Activated naive CD4-positive, alpha-beta T cell treated with anti-CD3 and anti-CD28 coated beads, Interleukin-2, amount 10 ng/mL, durations not matched to agents 7 days and 5 days (primary cell): Measurements from ENCODE around the gene RGS11.
"Not testable (repeated sequence)": the region's sequence is repeated elsewhere in the genome, so short reads cannot be mapped to it uniquely, and the experiment has no call there.

Experiments used
- CTCF ChIA-PET: fragments of 350-600 bp; sonication (Branson Sonifier 250); formaldehyde crosslinking; loops from one replicate; lab custom pipeline; 2021; ENCODE audit warnings: antibody characterized with exemption; lab: Charles Lee
- DNase-seq: peaks from one replicate; pipeline ENCODE4 v3.0.0-alpha.2; 2020
- H3K27ac Mint-ChIP-seq: one replicate; pipeline ENCODE4 v1.8.0; 2021; ENCODE audit warnings: mild to moderate bottlenecking, moderate library complexity, mixed read lengths
- H3K27me3 Mint-ChIP-seq: one replicate; pipeline ENCODE4 v1.8.0; 2021; ENCODE audit warnings: mild to moderate bottlenecking, mixed read lengths
- H3K36me3 Mint-ChIP-seq: one replicate; pipeline ENCODE4 v1.8.0; 2021; ENCODE audit warnings: mixed read lengths
- H3K4me1 Mint-ChIP-seq: one replicate; pipeline ENCODE4 v1.8.0; 2021; ENCODE audit warnings: mixed read lengths
- H3K4me3 Mint-ChIP-seq: one replicate; pipeline ENCODE4 v1.8.0; 2021; ENCODE audit warnings: mild to moderate bottlenecking, moderate library complexity, mixed read lengths
- H3K9me3 Mint-ChIP-seq: one replicate; pipeline ENCODE4 v1.8.0; 2021; ENCODE audit warnings: mixed read lengths

Gene RGS11

GRCh38 chr16:265711-266110 is 10.0 kb downstream of the RGS11 start:
- Mint-ChIP-seq H3K4me3 (no peak overlapping the region), H3K9me3 (peaks cover 8% of the 10 kb centered on the region), H3K27me3 (peaks cover 7% of the 10 kb centered on the region), H3K4me1 (no peaks in the 10 kb centered on the region), H3K36me3 (peaks cover 2% of the 10 kb centered on the region), H3K27ac (no peak overlapping the region)
- CTCF ChIA-PET, result no interaction called here
- no peak for DNase-seq

GRCh38 chr16:265002-265529 is 10.7 kb downstream of the RGS11 start:
- Mint-ChIP-seq H3K27ac (no peak overlapping the region), H3K9me3 (peaks cover 8% of the 10 kb centered on the region), H3K4me3 (no peak overlapping the region), H3K36me3 (peaks cover 6% of the 10 kb centered on the region), H3K27me3 (peaks cover 6% of the 10 kb centered on the region), H3K4me1 (no peaks in the 10 kb centered on the region)
- CTCF ChIA-PET, result no interaction called here
- DNase-seq, result no peak

GRCh38 chr16:264440-264951 is 11.2 kb downstream of the RGS11 start:
- CTCF ChIA-PET, result no interaction called here
- Mint-ChIP-seq H3K4me3 (no peak overlapping the region), H3K27me3 (no peaks in the 10 kb centered on the region), H3K36me3 (peaks cover 6% of the 10 kb centered on the region), H3K27ac (no peak overlapping the region), H3K9me3 (peaks cover 8% of the 10 kb centered on the region), H3K4me1 (no peaks in the 10 kb centered on the region)
- no peak for DNase-seq

GRCh38 chr16:263944-264343 is 11.8 kb downstream of the RGS11 start:
- Mint-ChIP-seq H3K4me3 (no peak overlapping the region), H3K27me3 (no peaks in the 10 kb centered on the region), H3K4me1 (no peaks in the 10 kb centered on the region), H3K27ac (no peak overlapping the region), H3K9me3 (peaks cover 8% of the 10 kb centered on the region), H3K36me3 (peaks cover 6% of the 10 kb centered on the region)
- CTCF ChIA-PET, result no interaction called here
- DNase-seq, result no peak

GRCh38 chr16:263182-263774 is 12.5 kb downstream of the RGS11 start:
- Mint-ChIP-seq H3K27me3 (no peaks in the 10 kb centered on the region), H3K4me1 (no peaks in the 10 kb centered on the region), H3K27ac (no peak overlapping the region), H3K36me3 (peaks cover 6% of the 10 kb centered on the region), H3K4me3 (no peak overlapping the region), H3K9me3 (peaks cover 8% of the 10 kb centered on the region)
- no peak for DNase-seq
- CTCF ChIA-PET, result no interaction called here

GRCh38 chr16:262121-262745 is 13.5 kb downstream of the RGS11 start:
- Mint-ChIP-seq H3K27me3 (no peaks in the 10 kb centered on the region), H3K4me1 (no peaks in the 10 kb centered on the region), H3K9me3 (no peaks in the 10 kb centered on the region), H3K4me3 (no peak overlapping the region), H3K27ac (no peak overlapping the region), H3K36me3 (peaks cover 6% of the 10 kb centered on the region)
- CTCF ChIA-PET, result no interaction called here
- DNase-seq, result no peak

GRCh38 chr16:261031-261691 is 14.6 kb downstream of the RGS11 start:
- Mint-ChIP-seq H3K9me3 (no peaks in the 10 kb centered on the region), H3K27me3 (no peaks in the 10 kb centered on the region), H3K27ac (no peak overlapping the region), H3K36me3 (peaks cover 7% of the 10 kb centered on the region), H3K4me1 (peaks cover 1% of the 10 kb centered on the region), H3K4me3 (no peak overlapping the region)
- no peak for DNase-seq
- CTCF ChIA-PET, result no interaction called here

GRCh38 chr16:260326-260725 is 15.4 kb downstream of the RGS11 start:
- H3K27ac Mint-ChIP-seq, result no peak overlapping the region
- no peak for DNase-seq
- H3K9me3 Mint-ChIP-seq, result no peaks in the 10 kb centered on the region
- no peaks in the 10 kb centered on the region for H3K27me3 Mint-ChIP-seq
- H3K4me1 Mint-ChIP-seq, result peaks cover 9% of the 10 kb centered on the region
- CTCF ChIA-PET, result no interaction called here
- peaks cover 12% of the 10 kb centered on the region for H3K36me3 Mint-ChIP-seq
- no peak overlapping the region for H3K4me3 Mint-ChIP-seq

GRCh38 chr16:259814-260253 is 15.9 kb downstream of the RGS11 start:
- H3K4me1 Mint-ChIP-seq, result peaks cover 13% of the 10 kb centered on the region
- no peaks in the 10 kb centered on the region for H3K27me3 Mint-ChIP-seq
- H3K36me3 Mint-ChIP-seq, result peaks cover 14% of the 10 kb centered on the region
- CTCF ChIA-PET, result no interaction called here
- no peaks in the 10 kb centered on the region for H3K9me3 Mint-ChIP-seq
- no peak overlapping the region for H3K4me3 Mint-ChIP-seq
- no peak overlapping the region for H3K27ac Mint-ChIP-seq
- no peak for DNase-seq

GRCh38 chr16:259226-259625 is 16.5 kb downstream of the RGS11 start:
- Mint-ChIP-seq H3K9me3 (no peaks in the 10 kb centered on the region), H3K36me3 (peaks cover 16% of the 10 kb centered on the region), H3K4me1 (peaks cover 17% of the 10 kb centered on the region), H3K27ac (no peak overlapping the region), H3K27me3 (no peaks in the 10 kb centered on the region), H3K4me3 (no peak overlapping the region)
- CTCF ChIA-PET, result no interaction called here
- DNase-seq, result no peak

- H3K9me3 Mint-ChIP-seq, H3K27ac Mint-ChIP-seq, H3K27me3 Mint-ChIP-seq, CTCF ChIA-PET, H3K4me3 Mint-ChIP-seq, DNase-seq: not testable (repeated sequence)
- Mint-ChIP-seq H3K4me1 (peaks cover 26% of the 10 kb centered on the region), H3K36me3 (peaks cover 17% of the 10 kb centered on the region)
These were observed 17.7 kb downstream of the RGS11 start for GRCh38 chr16:258091-258490.

- no peak for DNase-seq
- CTCF ChIA-PET, result interaction anchor here (2.0 kb wide), 1 partner anchor 20 kb away, joined by 5 read pairs; no protein-coding TSS in a partner anchor
- peak overlapping the region; percentile 12 for H3K27ac Mint-ChIP-seq
- peaks cover 15% of the 10 kb centered on the region for H3K36me3 Mint-ChIP-seq
- no peaks in the 10 kb centered on the region for H3K9me3 Mint-ChIP-seq
- H3K4me1 Mint-ChIP-seq, result peaks cover 35% of the 10 kb centered on the region
- no peaks in the 10 kb centered on the region for H3K27me3 Mint-ChIP-seq
- H3K4me3 Mint-ChIP-seq, result peak overlapping the region; percentile 17
These were observed 20.6 kb downstream of the RGS11 start for GRCh38 chr16:255183-255582.

- Mint-ChIP-seq H3K4me3 (peak overlapping the region; percentile 56), H3K4me1 (peaks cover 35% of the 10 kb centered on the region), H3K9me3 (no peaks in the 10 kb centered on the region), H3K27ac (peak overlapping the region; percentile 84), H3K36me3 (peaks cover 14% of the 10 kb centered on the region), H3K27me3 (no peaks in the 10 kb centered on the region)
- CTCF ChIA-PET, result interaction anchor here (2.0 kb wide), 1 partner anchor 19 kb away, joined by 5 read pairs; no protein-coding TSS in a partner anchor
- no peak for DNase-seq
These were observed 21.3 kb downstream of the RGS11 start for GRCh38 chr16:254461-254860.

GRCh38 chr16:253833-254232 is 21.9 kb downstream of the RGS11 start:
- Mint-ChIP-seq H3K36me3 (peaks cover 14% of the 10 kb centered on the region), H3K27ac (peak overlapping the region; percentile 84), H3K27me3 (no peaks in the 10 kb centered on the region), H3K4me3 (peak overlapping the region; percentile 56), H3K4me1 (peaks cover 35% of the 10 kb centered on the region), H3K9me3 (no peaks in the 10 kb centered on the region)
- peak; percentile 43 for DNase-seq
- CTCF ChIA-PET, result interaction anchor here (2.0 kb wide), 1 partner anchor 18 kb away, joined by 5 read pairs; no protein-coding TSS in a partner anchor
